ENCODE data around the gene TNXB. TPM values are rescaled to one million over a fixed set of nuclear protein-coding genes. Genes with fewer than 3 reads are reported as not detected.
"Not testable (repeated sequence)": the region's sequence is repeated elsewhere in the genome, so short reads cannot be mapped to it uniquely, and the experiment has no call there.

The TNXB gene
- total and polyA plus RNA-seq, 2 donors (not counting 3 experiments of a cell fraction or from before 2014, with no cell fraction given), result 0.47 to 2.7 TPM

GRCh38 chr6:32043589-32044380 lies 65.4 kb downstream of the TNXB start:
- H2AFZ ChIP-seq (ENCODE audit: low read depth, low read length); dilution Hi-C loops (cut with MboI; ENCODE audit: extremely low pct_ligation_motif_present, low sequenced_read_pairs); H3K9me1 ChIP-seq (replicated peaks; ENCODE audit: control insufficient read depth, extremely low read depth, insufficient read depth, low read length); H3K79me2 ChIP-seq (ENCODE audit: control insufficient read depth, insufficient read depth, low read length); BruUV-seq (replicated peaks); H3K9me3 ChIP-seq (replicated peaks; ENCODE audit: control insufficient read depth, insufficient read depth, low read length); H3K27ac ChIP-seq (ENCODE audit: insufficient read depth, low read depth, low read length); H3K4me2 ChIP-seq (ENCODE audit: insufficient read depth, low read length); H4K20me1 ChIP-seq (replicated peaks; ENCODE audit: control insufficient read depth, extremely low read depth, insufficient read depth, low read length); H3K36me3 ChIP-seq (ENCODE audit: control insufficient read depth in 2 of 2, extremely low read depth in 1 of 2, insufficient read depth in 2 of 2, low read length in 2 of 2); POLR2A ChIA-PET; DNase-seq (ENCODE audit: low read depth, low spot score); H3K4me3 ChIP-seq (replicated peaks in 1 of 3; ENCODE audit: insufficient read depth in 1 of 3, low read depth in 1 of 3, low read length in 3 of 3); FAIRE-seq; CTCF ChIA-PET; H3K9ac ChIP-seq (replicated peaks; ENCODE audit: extremely low read depth, insufficient read depth, low read length); H3K27me3 ChIP-seq (ENCODE audit: control insufficient read depth in 2 of 2, insufficient read depth in 2 of 2, low read length in 2 of 2): not testable (repeated sequence)
- intact Hi-C loops (cut with micrococcal nuclease), result loop anchor here (10.0 kb wide), 2 partner anchors 151 to 751 kb away; partner anchors contain the start of genes GPSM3 and PBX2
- H3K4me1 ChIP-seq (ENCODE audit: control insufficient read depth, extremely low read depth, insufficient read depth, low read length), result peaks cover 10% of the 10 kb centered on the region

GRCh38 chr6:32042276-32042675 lies 66.9 kb downstream of the TNXB start:
- H3K4me1 ChIP-seq (ENCODE audit: control insufficient read depth, extremely low read depth, insufficient read depth, low read length); H3K27me3 ChIP-seq (ENCODE audit: control insufficient read depth in 2 of 2, insufficient read depth in 2 of 2, low read length in 2 of 2); H3K36me3 ChIP-seq (ENCODE audit: control insufficient read depth in 2 of 2, extremely low read depth in 1 of 2, insufficient read depth in 2 of 2, low read length in 2 of 2); H3K9me1 ChIP-seq (replicated peaks; ENCODE audit: control insufficient read depth, extremely low read depth, insufficient read depth, low read length); H3K4me3 ChIP-seq (replicated peaks in 1 of 3; ENCODE audit: insufficient read depth in 1 of 3, low read depth in 1 of 3, low read length in 3 of 3); dilution Hi-C loops (cut with MboI; ENCODE audit: extremely low pct_ligation_motif_present, low sequenced_read_pairs); H2AFZ ChIP-seq (ENCODE audit: low read depth, low read length); FAIRE-seq; DNase-seq (ENCODE audit: low read depth, low spot score); H3K9me3 ChIP-seq (replicated peaks; ENCODE audit: control insufficient read depth, insufficient read depth, low read length); H4K20me1 ChIP-seq (replicated peaks; ENCODE audit: control insufficient read depth, extremely low read depth, insufficient read depth, low read length); H3K79me2 ChIP-seq (ENCODE audit: control insufficient read depth, insufficient read depth, low read length); H3K9ac ChIP-seq (replicated peaks; ENCODE audit: extremely low read depth, insufficient read depth, low read length); POLR2A ChIA-PET; H3K27ac ChIP-seq (ENCODE audit: insufficient read depth, low read depth, low read length); BruUV-seq (replicated peaks); CTCF ChIA-PET; H3K4me2 ChIP-seq (ENCODE audit: insufficient read depth, low read length): not testable (repeated sequence)
- intact Hi-C loops (cut with micrococcal nuclease), result loop anchor here (10.0 kb wide), 2 partner anchors 153 to 753 kb away; partner anchors contain the start of genes GPSM3 and PBX2

GRCh38 chr6:32041385-32041784 lies 67.8 kb downstream of the TNXB start:
- H4K20me1 ChIP-seq (replicated peaks; ENCODE audit: control insufficient read depth, extremely low read depth, insufficient read depth, low read length); FAIRE-seq; H3K27ac ChIP-seq (ENCODE audit: insufficient read depth, low read depth, low read length); H3K4me1 ChIP-seq (ENCODE audit: control insufficient read depth, extremely low read depth, insufficient read depth, low read length); DNase-seq (ENCODE audit: low read depth, low spot score); H3K79me2 ChIP-seq (ENCODE audit: control insufficient read depth, insufficient read depth, low read length); H3K36me3 ChIP-seq (ENCODE audit: control insufficient read depth in 2 of 2, extremely low read depth in 1 of 2, insufficient read depth in 2 of 2, low read length in 2 of 2); H3K9me1 ChIP-seq (replicated peaks; ENCODE audit: control insufficient read depth, extremely low read depth, insufficient read depth, low read length); H3K9me3 ChIP-seq (replicated peaks; ENCODE audit: control insufficient read depth, insufficient read depth, low read length); H3K4me2 ChIP-seq (ENCODE audit: insufficient read depth, low read length); POLR2A ChIA-PET; dilution Hi-C loops (cut with MboI; ENCODE audit: extremely low pct_ligation_motif_present, low sequenced_read_pairs); CTCF ChIA-PET; H3K27me3 ChIP-seq (ENCODE audit: control insufficient read depth in 2 of 2, insufficient read depth in 2 of 2, low read length in 2 of 2); BruUV-seq (replicated peaks); H3K4me3 ChIP-seq (replicated peaks in 1 of 3; ENCODE audit: insufficient read depth in 1 of 3, low read depth in 1 of 3, low read length in 3 of 3); H2AFZ ChIP-seq (ENCODE audit: low read depth, low read length); H3K9ac ChIP-seq (replicated peaks; ENCODE audit: extremely low read depth, insufficient read depth, low read length): not testable (repeated sequence)
- intact Hi-C loops (cut with micrococcal nuclease), result loop anchor here (10.0 kb wide), 2 partner anchors 153 to 753 kb away; partner anchors contain the start of genes GPSM3 and PBX2

- H3K9ac ChIP-seq (replicated peaks; ENCODE audit: extremely low read depth, insufficient read depth, low read length); H3K79me2 ChIP-seq (ENCODE audit: control insufficient read depth, insufficient read depth, low read length); CTCF ChIA-PET; H3K4me3 ChIP-seq (replicated peaks in 1 of 3; ENCODE audit: insufficient read depth in 1 of 3, low read depth in 1 of 3, low read length in 3 of 3); H3K4me1 ChIP-seq (ENCODE audit: control insufficient read depth, extremely low read depth, insufficient read depth, low read length); H3K9me3 ChIP-seq (replicated peaks; ENCODE audit: control insufficient read depth, insufficient read depth, low read length); H3K27ac ChIP-seq (ENCODE audit: insufficient read depth, low read depth, low read length); POLR2A ChIA-PET; H3K4me2 ChIP-seq (ENCODE audit: insufficient read depth, low read length); H3K9me1 ChIP-seq (replicated peaks; ENCODE audit: control insufficient read depth, extremely low read depth, insufficient read depth, low read length); H3K36me3 ChIP-seq (ENCODE audit: control insufficient read depth in 2 of 2, extremely low read depth in 1 of 2, insufficient read depth in 2 of 2, low read length in 2 of 2); H4K20me1 ChIP-seq (replicated peaks; ENCODE audit: control insufficient read depth, extremely low read depth, insufficient read depth, low read length); H2AFZ ChIP-seq (ENCODE audit: low read depth, low read length); FAIRE-seq; BruUV-seq (replicated peaks); DNase-seq (ENCODE audit: low read depth, low spot score); H3K27me3 ChIP-seq (ENCODE audit: control insufficient read depth in 2 of 2, insufficient read depth in 2 of 2, low read length in 2 of 2); dilution Hi-C loops (cut with MboI; ENCODE audit: extremely low pct_ligation_motif_present, low sequenced_read_pairs): not testable (repeated sequence)
- intact Hi-C loops (cut with micrococcal nuclease), result loop anchor here (10.0 kb wide), 2 partner anchors 154 to 754 kb away; partner anchors contain the start of genes GPSM3 and PBX2
Observed at GRCh38 chr6:32041050-32041321, 68.2 kb downstream of the TNXB start.

Measured in endothelial cell of umbilical vein (primary cell).